Retina (tissue), 1 donor: Measurements from ENCODE around the gene ADAMTSL3.
A peak's percentile ranks its signal among the peaks of the same experiment; 100 is the strongest.

ENCODE experiments used
- DNase-seq: peaks from one replicate; pipeline ENCODE4 v3.0.0-alpha.2; 2016

ADAMTSL3 gene

DNA sequence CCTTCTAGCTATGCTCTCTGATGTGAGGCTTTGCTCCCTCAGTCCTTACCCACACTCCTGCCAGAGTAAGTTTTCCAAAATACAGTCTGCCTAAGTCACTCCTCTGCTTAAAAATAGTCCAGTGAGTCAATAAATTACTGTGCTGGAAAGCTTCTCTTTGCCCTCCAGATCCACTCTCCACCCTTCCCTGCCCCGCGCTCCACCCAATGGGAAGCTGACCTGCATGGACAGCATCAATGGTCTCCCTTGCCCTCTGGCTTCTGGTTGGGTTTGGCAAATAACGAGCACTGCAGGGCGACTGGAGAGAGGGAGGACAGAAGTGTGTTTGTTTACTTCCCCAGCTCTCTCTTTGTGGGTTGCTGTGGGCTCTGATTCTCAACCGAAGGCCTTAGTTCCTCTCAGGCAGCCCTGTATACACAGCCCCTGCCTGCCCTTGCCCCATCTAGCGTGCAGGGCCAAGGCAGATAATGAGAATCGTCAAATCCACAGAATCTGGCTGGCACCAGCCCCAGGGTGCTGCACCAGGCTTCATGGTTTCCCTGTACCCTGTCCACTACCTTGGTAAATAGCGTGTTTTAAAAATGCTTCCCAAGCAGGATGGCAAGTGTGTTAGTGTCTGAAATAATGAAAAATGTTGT, 110.4 kb downstream of the ADAMTSL3 start:
- no peak for DNase-seq

DNA sequence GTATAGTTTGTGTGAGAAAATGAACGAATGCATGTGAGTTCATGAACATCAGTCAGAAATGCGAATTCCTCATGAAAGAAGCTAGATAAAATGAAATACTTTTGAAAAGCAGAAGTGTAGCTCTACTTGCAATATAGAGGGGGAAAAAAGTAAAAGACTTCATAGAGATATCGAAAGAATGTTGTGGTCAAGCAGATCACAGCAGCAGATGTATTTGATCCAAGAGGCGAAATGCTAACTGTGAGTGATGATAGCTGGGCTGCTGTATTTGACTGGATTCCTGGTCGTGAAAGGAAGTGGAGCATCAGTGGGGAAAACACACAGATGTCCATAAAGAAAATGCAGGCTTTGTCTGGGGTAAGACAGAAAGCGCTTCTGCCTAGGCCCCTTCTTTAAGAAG, 112.4 kb downstream of the ADAMTSL3 start:
- DNase-seq, result no peak

DNA sequence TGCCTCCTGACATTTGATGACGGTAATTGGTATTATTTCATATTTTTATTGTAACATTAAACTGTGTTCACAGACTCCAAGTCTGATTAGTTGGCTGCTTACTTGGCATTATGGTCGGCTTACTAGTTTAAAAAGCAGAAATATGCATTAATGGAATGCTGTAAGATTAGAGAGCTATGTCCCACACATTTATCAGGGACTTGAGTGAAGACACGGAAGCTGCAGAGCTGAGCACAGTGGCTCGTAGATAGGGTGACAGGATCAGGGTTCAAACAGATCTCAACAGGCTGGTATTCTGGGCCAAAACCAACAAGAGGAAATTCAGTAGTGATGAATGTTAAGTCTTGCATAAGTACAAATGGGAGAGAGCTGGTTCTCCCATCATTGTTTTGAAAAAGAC, 113.8 kb downstream of the ADAMTSL3 start:
- no peak for DNase-seq

- DNase-seq, result no peak
Measured at GRCh38 chr15:83769411-83769999, 115.6 kb downstream of the ADAMTSL3 start.

GRCh38 chr15:83775738-83776137, 121.8 kb downstream of the ADAMTSL3 start:
- no peak for DNase-seq

- no peak for DNase-seq
Measured at GRCh38 chr15:83776986-83777385, 123.1 kb downstream of the ADAMTSL3 start.

DNA sequence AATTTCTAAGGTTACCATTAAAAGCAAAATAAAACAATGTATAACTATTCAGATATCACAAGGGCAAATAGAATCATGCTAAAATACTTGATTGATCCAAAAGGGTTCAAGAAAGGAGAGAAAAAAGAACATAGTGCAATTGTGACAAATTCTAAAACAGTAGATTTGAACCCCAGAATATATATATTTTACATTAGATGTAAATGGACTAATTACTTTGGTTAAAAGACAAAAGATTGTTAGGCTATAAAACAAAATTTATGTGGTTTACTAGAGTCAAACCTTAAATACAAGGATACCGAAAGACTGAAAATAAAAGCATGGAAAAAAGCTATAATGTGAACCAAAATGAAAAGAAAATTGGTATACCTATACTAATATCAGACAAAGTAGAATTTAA, 129.3 kb downstream of the ADAMTSL3 start:
- no peak for DNase-seq

DNA sequence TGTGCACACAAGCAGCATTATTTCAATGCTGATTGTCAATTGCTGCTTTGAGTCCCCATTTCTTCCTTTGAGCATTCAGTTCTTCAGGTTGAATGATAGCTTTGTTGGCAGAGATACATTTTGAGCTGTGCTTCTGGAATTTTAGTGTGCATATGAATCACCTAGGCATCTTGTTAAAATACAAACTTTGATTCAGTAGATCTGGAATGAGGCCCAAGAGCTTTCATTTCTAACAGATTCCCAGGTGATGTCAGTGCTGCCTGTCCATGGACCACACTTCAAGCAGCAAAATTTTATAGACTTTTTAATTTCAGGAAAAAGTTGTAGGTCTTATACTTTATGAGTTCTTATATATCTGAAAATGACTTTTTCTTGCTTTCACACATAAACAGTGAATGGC, 131.1 kb downstream of the ADAMTSL3 start:
- DNase-seq, result no peak

GRCh38 chr15:83786336-83786735, 132.4 kb downstream of the ADAMTSL3 start:
- no peak for DNase-seq

GRCh38 chr15:83793069-83793468, 139.1 kb downstream of the ADAMTSL3 start:
- no peak for DNase-seq

GRCh38 chr15:83794209-83794608, 140.3 kb downstream of the ADAMTSL3 start:
- no peak for DNase-seq

DNA sequence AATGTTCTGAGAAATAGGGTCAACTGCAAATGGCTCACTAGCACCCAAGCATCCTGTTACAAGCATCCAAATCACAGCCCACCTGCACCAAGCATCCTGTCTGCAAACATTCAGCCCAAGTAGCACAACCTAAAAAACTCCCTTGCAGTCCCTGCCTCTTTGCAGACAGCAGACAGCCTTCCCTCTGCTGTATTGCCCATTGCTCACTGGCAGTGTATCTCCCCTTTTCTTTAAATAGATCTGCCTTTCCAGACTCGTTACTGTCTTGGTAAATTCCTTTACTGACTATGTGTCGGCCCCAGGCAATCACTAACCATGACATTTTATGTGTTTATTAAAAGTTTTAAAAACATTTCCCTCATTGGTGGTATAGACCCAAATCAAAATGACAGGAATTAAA, 155.4 kb downstream of the ADAMTSL3 start:
- DNase-seq, result no peak

DNA sequence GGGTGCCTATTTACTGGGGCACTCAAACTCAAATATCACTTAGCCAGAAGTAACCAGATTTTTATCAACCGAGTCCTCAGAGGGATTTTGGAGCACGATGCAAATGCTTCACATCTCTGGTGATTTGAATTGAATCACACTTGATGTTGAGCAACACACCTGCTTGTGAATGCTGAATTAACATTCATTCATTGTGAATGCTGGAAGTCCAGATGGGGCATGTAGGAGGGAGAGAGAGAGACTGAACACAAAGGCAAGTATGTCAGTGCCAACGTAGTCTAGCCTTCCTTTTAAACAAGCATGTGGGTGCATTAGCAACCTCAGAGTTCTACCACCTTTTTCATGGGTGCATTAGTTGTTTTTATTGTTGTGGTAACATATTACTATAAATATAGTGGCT, 156.2 kb downstream of the ADAMTSL3 start:
- DNase-seq, result no peak

DNA sequence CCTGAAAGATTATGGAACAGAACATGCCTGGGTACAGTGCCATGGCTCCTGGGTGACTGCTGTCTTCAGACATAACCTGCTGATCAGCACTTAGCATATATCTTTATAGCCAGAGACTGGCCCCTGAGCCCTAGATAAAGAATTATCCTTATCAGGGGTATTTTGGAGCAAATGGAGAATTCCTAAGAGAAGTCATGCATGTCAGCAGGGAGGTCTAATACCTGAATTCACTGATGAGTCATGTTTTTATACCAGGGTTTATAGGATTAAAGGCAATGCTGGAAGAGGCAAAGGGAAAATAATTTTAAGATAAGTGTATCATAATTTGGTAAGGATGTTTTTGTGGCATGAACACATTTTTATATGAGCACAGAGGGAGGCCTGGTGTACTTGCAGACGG, 159.8 kb downstream of the ADAMTSL3 start:
- no peak for DNase-seq

DNA sequence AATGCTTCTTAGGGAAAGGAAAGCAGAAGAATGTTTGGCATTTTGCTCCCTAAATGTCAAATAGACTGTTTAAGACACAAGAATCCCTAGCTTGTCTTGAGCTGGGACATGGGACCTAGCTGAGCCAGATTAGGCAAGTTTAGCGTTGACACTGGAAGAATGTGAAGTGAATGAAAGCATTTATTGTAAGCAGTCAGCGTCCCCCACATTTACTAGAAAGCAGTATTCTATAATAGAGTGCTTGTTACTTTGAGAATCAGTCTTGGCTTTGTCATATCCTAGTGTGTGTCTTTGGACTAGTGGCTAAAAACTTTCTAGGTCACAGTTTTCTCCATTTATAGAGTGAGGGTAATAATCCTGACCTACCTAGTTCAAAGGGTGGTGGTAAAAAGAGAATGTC, 161.6 kb downstream of the ADAMTSL3 start:
- peak; percentile 9 for DNase-seq

- peak; percentile 2 for DNase-seq
Measured at GRCh38 chr15:83816124-83816883, 162.4 kb downstream of the ADAMTSL3 start.

DNA sequence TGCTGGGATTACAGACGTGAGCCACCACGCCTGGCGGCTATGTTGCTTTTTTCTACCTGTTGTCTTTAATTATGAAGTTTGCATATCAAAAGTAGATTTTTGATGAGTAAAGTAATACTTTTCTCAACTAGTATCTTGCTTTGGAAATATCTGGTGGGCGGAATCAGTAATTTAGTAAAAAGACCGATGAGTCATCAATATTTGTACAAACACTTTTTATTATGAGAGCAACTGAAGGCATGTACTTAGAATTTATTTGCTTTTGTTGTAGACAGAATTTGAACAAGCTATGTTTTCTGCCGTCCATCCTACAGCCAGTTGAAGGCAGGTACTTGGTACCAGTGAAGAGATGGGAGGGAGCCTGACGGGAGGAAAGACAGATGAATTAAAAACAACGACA, 164.7 kb downstream of the ADAMTSL3 start:
- DNase-seq, result no peak

DNA sequence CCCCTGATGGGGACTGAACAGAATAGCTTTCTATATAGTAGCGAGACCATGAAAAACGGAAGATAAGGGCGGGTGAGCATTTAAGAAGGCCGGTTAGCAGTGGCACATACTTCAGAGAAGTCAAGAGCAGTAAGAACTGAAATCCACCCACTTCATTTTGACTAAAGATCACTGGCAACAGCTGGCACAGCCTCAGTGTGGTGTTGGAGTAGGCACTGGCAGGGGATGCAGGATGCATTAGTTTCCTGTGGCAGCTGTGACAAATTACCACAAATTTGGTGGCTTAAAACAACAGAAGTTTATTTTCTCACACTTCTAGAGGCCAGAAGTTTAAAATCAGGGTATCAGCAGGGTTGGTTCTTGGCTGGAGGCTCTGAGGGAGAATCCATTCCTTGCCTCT, 176.5 kb downstream of the ADAMTSL3 start:
- no peak for DNase-seq

GRCh38 chr15:83833569-83833968, 179.6 kb downstream of the ADAMTSL3 start:
- no peak for DNase-seq

DNA sequence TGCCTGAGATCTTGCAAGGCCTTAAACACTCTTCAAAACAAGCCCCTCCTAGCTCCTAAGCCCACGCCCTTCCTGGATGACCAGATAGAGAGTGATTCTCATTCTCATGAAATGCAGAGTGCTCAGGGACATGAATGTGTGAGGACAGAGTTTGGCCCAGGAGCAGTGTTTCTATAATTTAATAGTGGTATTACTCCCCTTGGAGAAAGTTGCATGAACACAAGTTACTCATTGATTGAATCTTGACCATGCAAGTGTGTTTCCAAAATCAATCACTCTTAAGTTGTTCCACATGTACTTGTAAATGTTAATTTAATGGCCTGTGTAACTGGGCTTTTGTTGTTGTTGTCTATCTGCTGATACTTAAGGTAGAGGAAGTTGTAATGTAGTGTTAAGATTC, 181.6 kb downstream of the ADAMTSL3 start:
- DNase-seq, result no peak

- DNase-seq, result peak; percentile 9
Measured at GRCh38 chr15:83837945-83838571, 184.1 kb downstream of the ADAMTSL3 start.

DNA sequence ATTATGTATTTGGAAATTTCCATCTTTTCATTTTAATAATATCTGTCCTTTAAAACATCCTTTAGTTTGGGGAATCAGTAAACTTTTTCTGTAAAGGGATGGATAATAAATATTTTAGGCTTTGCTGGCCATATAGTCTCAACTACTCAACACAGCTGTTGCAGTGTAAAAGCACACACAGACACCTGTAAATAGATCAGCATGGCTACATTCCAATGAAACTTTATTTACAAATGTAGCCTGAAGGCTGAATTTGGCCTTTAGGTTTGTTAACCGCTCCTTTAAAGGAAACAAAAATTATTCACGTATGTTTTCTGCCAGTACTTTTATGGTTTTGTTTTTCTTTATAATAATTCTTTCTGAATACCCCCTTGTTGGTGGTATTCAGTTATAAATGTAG, 184.8 kb downstream of the ADAMTSL3 start:
- no peak for DNase-seq

- no peak for DNase-seq
Measured at GRCh38 chr15:83842281-83842680, 188.4 kb downstream of the ADAMTSL3 start.

DNA sequence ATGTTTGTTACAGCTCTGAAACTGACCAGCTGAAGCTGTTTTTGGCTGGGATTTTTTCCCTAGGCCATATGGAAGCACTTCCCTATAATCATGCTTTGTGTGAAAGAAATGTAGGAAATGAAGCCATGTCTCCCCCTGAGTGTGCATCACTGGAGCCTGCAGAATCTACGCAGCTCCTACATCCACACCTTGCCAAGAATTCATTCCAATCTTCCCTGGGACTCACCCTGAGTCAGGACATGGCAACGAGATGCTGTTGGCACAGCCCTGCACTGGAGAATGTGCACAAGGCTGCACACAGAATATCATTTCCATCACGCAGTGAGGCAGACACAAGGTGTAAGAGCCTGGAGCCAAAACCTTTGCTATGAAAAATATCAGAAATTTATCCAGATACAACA, 189.5 kb downstream of the ADAMTSL3 start:
- DNase-seq, result no peak
